NCI-H82 treated with DMSO at 0.1 percent for 48 hours (cell line): ENCODE results near the gene B3GALT5.
"Not testable (repeated sequence)": the region's sequence is repeated elsewhere in the genome, so short reads cannot be mapped to it uniquely, and the experiment has no call there.

ENCODE experiments used
- DNase-seq: peaks from one replicate; lab custom pipeline; 2025; ENCODE audit not compliant: unreplicated experiment; lab: John Stamatoyannopoulos, UW

The B3GALT5 gene

GRCh38 chr21:39688010-39688409 lies 75.3 kb downstream of the B3GALT5 start:
- DNase-seq: no peak

DNA sequence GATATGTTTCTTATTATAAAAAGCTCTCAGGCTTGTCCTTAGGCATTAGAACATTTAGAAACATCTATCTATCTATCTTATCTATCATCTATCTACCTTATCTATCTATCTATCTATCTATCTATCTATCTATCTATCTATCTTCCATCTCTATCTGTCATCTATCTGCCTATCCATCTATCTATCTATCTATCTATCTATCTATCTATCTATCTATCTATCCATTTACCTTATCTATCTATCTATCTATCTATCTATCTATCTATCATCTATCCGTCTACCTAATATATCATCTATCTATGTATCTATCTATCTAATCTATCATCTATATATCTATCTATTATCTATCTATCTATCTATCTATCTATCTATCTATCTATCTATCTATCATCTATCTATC lies 77.1 kb downstream of the B3GALT5 start:
- not testable (repeated sequence) for DNase-seq

DNA sequence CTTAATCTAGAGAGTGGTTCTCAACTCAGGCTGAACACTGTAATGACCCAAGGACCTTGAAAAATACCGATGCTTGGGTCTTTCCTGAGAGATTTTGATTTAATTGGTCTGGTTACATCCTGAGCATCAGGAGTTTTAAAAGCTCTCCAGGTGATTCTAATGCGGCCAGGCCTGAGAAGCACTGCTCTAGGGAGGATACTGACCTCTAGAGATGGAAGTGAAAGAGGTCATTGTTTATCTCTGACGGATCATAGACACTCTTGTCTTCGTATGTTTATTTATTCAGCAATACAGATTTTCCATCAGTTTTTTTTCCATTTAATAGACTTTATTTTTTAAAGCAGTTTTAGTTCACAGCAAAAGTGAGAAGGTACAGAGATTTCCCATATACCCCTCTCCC lies 77.7 kb downstream of the B3GALT5 start:
- no peak for DNase-seq

DNA sequence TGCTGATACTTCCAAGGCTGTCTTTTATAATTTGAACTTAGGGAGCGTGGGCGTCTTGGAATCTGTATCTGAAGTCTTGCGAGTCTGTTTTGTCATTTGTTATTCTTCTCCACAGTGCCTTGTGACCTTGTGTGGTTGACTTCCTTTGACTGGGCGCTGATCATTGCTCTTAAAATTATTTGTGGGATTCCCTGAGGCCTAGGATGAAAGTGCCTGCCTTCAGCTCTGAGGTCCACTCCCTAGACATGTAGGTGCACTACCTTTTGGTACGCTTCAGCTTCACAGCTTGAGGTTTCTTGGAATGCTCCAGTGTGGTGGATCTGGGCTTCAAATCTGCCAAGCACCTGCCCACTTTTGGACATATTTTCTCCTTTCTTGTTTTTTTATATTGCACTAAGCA lies 82.0 kb downstream of the B3GALT5 start:
- no peak for DNase-seq

- DNase-seq: no peak
Observed at GRCh38 chr21:39696196-39696595, 83.5 kb downstream of the B3GALT5 start.

DNA sequence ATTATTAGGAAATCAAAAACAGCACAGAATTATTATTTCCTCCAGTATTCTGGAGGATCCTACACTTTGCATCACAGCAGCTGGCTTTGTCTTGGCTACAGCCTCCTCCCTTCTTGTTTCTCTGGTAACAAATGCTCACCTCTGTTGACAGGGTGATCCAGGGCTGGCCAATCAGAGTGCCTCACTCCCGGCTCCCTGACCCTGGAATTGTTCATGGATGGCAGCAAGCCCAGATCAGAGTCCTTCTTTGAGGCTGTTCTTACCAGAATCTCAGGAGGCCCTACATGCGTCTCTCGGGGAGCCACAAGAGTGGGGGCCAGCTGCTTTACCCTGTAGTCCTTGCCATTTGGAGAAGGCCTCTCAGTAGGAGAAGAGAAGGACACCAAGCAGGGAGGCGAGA lies 83.9 kb downstream of the B3GALT5 start:
- DNase-seq: no peak

- DNase-seq: no peak
Observed at GRCh38 chr21:39700318-39700717, 87.6 kb downstream of the B3GALT5 start.

- no peak for DNase-seq
Observed at GRCh38 chr21:39703578-39703977, 90.8 kb downstream of the B3GALT5 start.

- DNase-seq: no peak
Observed at GRCh38 chr21:39705849-39706248, 93.1 kb downstream of the B3GALT5 start.

- no peak for DNase-seq
Observed at GRCh38 chr21:39707316-39707715, 94.6 kb downstream of the B3GALT5 start.

DNA sequence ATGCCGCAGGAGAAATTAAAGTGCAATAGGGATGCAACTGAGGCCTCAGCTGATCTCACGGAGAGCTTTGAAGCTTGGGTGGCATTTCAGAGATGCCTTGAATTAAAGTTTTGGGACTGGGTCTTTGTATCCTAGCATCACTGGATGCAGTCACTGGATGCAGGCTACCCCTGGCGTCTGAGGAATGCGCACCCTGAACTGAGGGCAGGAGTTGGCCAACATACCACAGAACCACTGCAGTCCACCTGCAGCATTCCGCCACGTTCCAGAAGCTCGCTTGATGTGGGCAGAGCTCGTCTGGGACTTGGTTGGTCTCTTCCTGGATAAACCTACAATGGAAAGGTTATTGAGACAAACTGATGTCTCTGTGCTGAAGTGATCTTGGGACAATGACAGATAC lies 98.1 kb downstream of the B3GALT5 start:
- no peak for DNase-seq

DNA sequence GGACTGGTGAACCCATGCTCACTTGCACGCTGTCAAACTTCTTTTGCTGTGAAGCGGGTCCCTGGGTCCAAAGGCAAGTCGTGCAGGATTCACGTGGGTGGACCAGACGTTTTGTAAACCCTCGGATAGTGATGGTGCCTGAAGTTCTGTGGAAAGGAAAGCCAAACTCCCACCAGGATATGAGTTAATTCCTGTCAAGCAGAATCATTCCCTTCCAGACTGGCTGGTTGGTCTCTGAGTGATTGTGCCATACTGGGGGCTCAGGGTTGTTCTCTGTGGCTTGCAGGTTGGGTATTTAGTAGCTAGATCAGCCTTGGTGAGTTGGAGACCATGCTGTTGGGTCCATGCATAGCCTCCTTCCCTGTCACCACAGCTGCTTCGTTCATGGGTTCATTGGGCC lies 99.5 kb downstream of the B3GALT5 start:
- DNase-seq: no peak

DNA sequence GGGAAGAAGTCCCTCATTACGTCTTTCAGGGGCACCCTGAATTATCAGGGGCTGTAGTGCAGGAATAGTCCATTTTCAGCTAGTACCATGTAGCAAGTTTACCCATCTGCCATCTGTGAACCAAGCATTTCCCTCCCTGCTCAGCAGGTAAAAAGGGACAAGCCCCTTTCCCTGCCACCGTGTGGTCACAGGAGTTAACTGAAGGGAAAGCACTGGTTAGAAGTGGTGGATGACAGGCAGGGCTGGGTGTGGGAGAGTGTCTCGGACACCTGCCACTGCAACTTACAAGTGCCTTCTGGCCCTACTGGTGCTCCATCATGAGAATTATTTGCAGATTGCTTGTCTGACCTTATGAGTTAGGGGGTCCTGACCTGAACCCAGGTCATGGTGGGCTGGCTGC lies 100.2 kb downstream of the B3GALT5 start:
- DNase-seq: no peak

DNA sequence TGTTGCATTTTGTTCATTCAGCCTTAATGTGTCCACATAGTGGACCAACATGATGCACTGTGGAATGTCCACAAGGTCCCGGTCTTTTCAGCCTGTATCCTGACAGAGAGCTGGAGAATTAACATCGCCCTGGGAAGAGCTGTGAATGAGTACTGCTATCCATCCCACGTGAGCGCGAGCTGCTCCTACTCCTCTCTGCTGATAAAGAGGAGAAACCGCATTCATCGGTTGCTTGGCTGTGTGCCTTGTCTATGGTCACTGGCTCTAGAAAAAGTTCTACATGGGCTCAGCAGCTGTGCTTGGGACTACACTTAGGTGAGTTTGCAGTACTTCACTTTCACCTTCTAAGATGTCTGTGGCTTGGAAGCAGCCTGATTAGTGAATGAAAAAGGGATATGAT lies 101.2 kb downstream of the B3GALT5 start:
- no peak for DNase-seq

DNA sequence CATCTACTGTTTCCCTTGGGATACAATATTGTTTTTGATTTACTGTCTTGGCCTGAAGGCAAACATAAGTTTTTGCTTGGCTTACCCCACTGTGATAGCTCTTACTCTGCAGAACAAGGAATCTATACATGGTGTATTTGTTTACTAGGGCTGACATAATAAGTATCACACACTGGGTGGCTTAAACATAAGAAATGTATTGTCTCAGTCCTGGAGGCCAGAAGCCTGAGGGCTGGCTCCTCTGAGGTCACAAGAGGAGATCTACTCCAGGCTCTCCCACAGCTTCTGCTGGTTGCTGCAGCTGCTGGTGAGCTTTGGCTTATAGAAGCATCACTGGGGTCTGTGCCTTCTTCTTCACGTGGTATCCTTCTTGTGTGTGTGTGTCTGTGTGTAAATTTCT lies 101.6 kb downstream of the B3GALT5 start:
- DNase-seq: no peak

GRCh38 chr21:39715804-39716397 lies 103.2 kb downstream of the B3GALT5 start:
- DNase-seq: no peak

DNA sequence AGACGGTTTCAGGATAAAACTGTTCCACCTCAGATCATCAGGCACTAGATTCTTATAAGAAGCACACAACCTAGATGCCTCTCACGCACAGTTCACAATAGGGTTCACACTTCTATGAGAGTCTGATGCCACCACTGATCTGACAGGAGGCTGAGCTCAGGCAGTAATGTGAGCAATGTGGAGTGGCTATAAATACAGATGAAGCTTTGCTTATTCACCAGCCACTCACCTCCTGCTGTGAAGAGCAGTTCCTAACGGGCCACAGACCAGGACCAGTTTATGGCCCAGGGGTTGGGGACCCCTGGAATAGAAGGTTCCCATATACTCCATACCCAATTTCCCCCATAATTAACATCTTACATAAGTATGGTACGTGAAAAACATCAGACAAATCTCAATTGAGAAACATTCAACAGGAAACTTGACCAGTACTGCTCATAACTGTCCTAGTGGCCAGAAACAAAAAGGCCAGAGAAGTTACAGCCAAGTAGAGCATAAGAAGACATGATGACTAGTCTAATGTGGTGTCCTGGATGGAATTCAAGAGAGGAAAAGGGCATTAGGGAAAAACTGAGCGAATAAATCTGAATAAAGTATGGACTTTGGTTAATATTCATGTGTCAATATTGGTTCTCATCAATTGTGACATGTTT lies 107.5 kb downstream of the B3GALT5 start:
- DNase-seq: no peak

DNA sequence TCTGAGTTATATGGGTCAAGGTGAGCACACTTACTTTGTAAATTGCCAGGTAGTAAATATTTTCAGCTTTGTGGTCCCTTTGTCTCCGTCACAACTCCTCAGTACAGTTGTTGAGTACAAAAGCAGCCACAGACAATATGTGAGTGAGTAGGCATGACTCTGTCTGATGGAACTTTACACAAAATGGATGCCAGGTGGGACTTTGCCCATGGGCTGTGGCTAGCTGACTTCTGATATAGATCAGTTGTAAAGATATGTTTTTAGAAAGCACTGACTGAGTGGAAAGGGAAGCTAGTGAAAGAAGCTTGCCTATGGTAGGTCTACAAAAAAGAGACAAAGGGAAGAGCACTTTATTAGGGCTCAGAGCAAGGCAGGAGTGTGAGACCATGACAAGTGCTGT lies 109.1 kb downstream of the B3GALT5 start:
- DNase-seq: no peak
